HL-60/S4 treated with retinoic acid at 250 ng/mL for 4 days and 3 days (cell line): ENCODE data around the gene IGSF3.

Experiments used
- in situ Hi-C: fragments of 300-500 bp; cut with MboI; formaldehyde crosslinking; loops from 2 replicates; pipeline ENCODE4 v1.7.0; 2022; ENCODE audit warnings: low sequenced_read_pairs

Gene IGSF3

GRCh38 chr1:116581323-116581885 is 86.1 kb downstream of the IGSF3 start:
- in situ Hi-C loops, result loop anchor here (25.0 kb wide), 2 partner anchors 444 to 481 kb away; partner anchors contain the start of gene TTF2

GRCh38 chr1:116580446-116581322 is 86.8 kb downstream of the IGSF3 start:
- in situ Hi-C loops, result loop anchor here (25.0 kb wide), 2 partner anchors 443 to 482 kb away; partner anchors contain the start of gene TTF2

GRCh38 chr1:116579259-116579875 is 88.2 kb downstream of the IGSF3 start:
- in situ Hi-C loops, result loop anchor here (25.0 kb wide), 2 partner anchors 442 to 483 kb away; partner anchors contain the start of gene TTF2

- in situ Hi-C loops, result loop anchor here (25.0 kb wide), 2 partner anchors 441 to 484 kb away; partner anchors contain the start of gene TTF2
Measured at GRCh38 chr1:116578581-116578980, 89.0 kb downstream of the IGSF3 start.

- in situ Hi-C loops, result loop anchor here (25.0 kb wide), 2 partner anchors 441 to 484 kb away; partner anchors contain the start of gene TTF2
Measured at GRCh38 chr1:116577759-116578314, 89.7 kb downstream of the IGSF3 start.

GRCh38 chr1:116574581-116575291 is 92.8 kb downstream of the IGSF3 start:
- in situ Hi-C loops, result loop anchor here (25.0 kb wide), 2 partner anchors 437 to 488 kb away; partner anchors contain the start of gene TTF2

GRCh38 chr1:116573431-116574095 is 94.0 kb downstream of the IGSF3 start:
- in situ Hi-C loops, result no loop called here

- in situ Hi-C loops, result no loop called here
Measured at GRCh38 chr1:116572771-116573430, 94.6 kb downstream of the IGSF3 start.

GRCh38 chr1:116572099-116572498 is 95.4 kb downstream of the IGSF3 start:
- in situ Hi-C loops, result no loop called here

- in situ Hi-C loops, result no loop called here
Measured at GRCh38 chr1:116571215-116571919, 96.2 kb downstream of the IGSF3 start.

- in situ Hi-C loops, result no loop called here
Measured at GRCh38 chr1:116570358-116571214, 96.9 kb downstream of the IGSF3 start, which contains the start of gene CD58. Gene CD58 (minus strand): TSS chr1:116571026. CDS start chr1:116570972, 54 bp downstream.

- in situ Hi-C loops, result no loop called here
Measured at GRCh38 chr1:116569776-116570357, 97.7 kb downstream of the IGSF3 start.

GRCh38 chr1:116569381-116569670 is 98.2 kb downstream of the IGSF3 start:
- in situ Hi-C loops, result no loop called here

GRCh38 chr1:116568662-116569380 is 98.7 kb downstream of the IGSF3 start:
- in situ Hi-C loops, result no loop called here

- in situ Hi-C loops, result no loop called here
Measured at GRCh38 chr1:116567790-116568661, 99.5 kb downstream of the IGSF3 start.

GRCh38 chr1:116565222-116565621 is 102.3 kb downstream of the IGSF3 start:
- in situ Hi-C loops, result no loop called here
